Right lobe of liver (tissue), 4 donors: ENCODE measurements around the gene NCK1.

ENCODE experiments used
- CTCF ChIP-seq, 4 donors: fragments of 200-600 bp in 3 of 4; fragments of 450-650 bp in 1 of 4; IDR thresholded peaks; one replicate each; pipeline versions ENCODE4 v1.5.1 to v1.8.0; 2016 to 2022; ENCODE audit warnings: antibody characterized with exemption in 4 of 4, mild to moderate bottlenecking in 2 of 4
- POLR2A ChIP-seq: fragments of 450-650 bp; IDR thresholded peaks from one replicate; pipeline ENCODE4 v1.6.1; 2017; ENCODE audit warnings: antibody characterized with exemption, mild to moderate bottlenecking
- donor health status: DM: no; HTN: no; CAD: no.
- donor health status: DM: no; HTN: no; CAD: no.
- donor health status: DM: no; HTN: yes; CAD: no.

DNA sequence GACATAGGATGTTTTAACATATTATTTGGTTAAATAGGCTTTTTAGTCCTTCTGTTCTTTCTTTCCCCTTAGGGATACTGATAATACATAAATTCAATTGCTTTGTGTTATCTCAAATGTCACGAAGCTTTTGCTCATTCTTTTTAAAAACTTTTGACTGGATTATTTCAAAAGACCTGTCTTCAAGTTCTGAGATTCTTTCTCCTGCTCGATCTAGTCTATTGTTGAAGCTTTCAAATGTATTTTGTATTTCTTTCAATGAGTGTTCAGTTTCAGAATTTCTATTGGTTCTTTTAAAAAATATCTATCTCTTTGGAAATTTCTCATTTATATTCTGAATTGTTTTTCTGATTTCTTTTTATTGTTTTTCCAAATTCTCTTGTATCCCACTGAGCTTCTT is 112.7 kb downstream of the NCK1 start:
- TF ChIP-seq POLR2A (no peak), CTCF (IDR thresholded peaks at IDR 0.05) (no peak)
